ENCODE results near the gene LUC7L3. TPM values are rescaled to one million over a fixed set of nuclear protein-coding genes. Genes with fewer than 3 reads are reported as not detected.
A peak's percentile ranks its signal among the peaks of the same experiment; 100 is the strongest.

Gene LUC7L3
- total RNA-seq, 1 experiment from 2014 or later: 185 TPM

- no TSS peak for BruUV-seq (replicated peaks)
- TF ChIP-seq EZH2 (IDR thresholded peaks at IDR 0.05; ENCODE audit: borderline replicate concordance, low read depth, low read length, poor library complexity, severe bottlenecking): no peak
- TF ChIP-seq CTCF (conservative IDR thresholded peaks at IDR 0.05; ENCODE audit: low read depth, low read length): no peak
- DNase-seq (ENCODE audit: low spot score): no peak
- ChIA-PET CTCF (no interaction called here), POLR2A (ENCODE audit: low non-redundant PET) (no interaction called here)
- Histone ChIP-seq H3K4me3 (ENCODE audit: low read depth, low read length, poor library complexity, severe bottlenecking) (no peak overlapping the region), H3K27ac (ENCODE audit: low read depth, low read length, poor library complexity, severe bottlenecking) (no peak overlapping the region), H3K27me3 (replicated peaks; ENCODE audit: insufficient read depth, low read depth, low read length, poor library complexity) (no peaks in the 10 kb centered on the region), H3K4me1 (ENCODE audit: insufficient read depth, low read length, poor library complexity, severe bottlenecking) (no peaks in the 10 kb centered on the region), H3K36me3 (ENCODE audit: insufficient read depth, low read length, poor library complexity, severe bottlenecking) (no peaks in the 10 kb centered on the region), H3K9me3 (ENCODE audit: low read depth, low read length, poor library complexity, severe bottlenecking) (no peaks in the 10 kb centered on the region)
- intact Hi-C loops (cut with micrococcal nuclease; ENCODE audit: unreplicated experiment): no loop called here
Observed at GRCh38 chr17:50778988-50779387, 59.6 kb downstream of the LUC7L3 start.

GRCh38 chr17:50779747-50780353 lies 60.4 kb downstream of the LUC7L3 start:
- no peak overlapping the region for H3K27ac ChIP-seq (ENCODE audit: low read depth, low read length, poor library complexity, severe bottlenecking)
- H3K4me1 ChIP-seq (ENCODE audit: insufficient read depth, low read length, poor library complexity, severe bottlenecking): no peaks in the 10 kb centered on the region
- H3K36me3 ChIP-seq (ENCODE audit: insufficient read depth, low read length, poor library complexity, severe bottlenecking): no peaks in the 10 kb centered on the region
- H3K27me3 ChIP-seq (replicated peaks; ENCODE audit: insufficient read depth, low read depth, low read length, poor library complexity): no peaks in the 10 kb centered on the region
- DNase-seq (ENCODE audit: low spot score): no peak
- no TSS peak for BruUV-seq (replicated peaks)
- ChIA-PET POLR2A (ENCODE audit: low non-redundant PET) (interaction anchor here (0.9 kb wide), 1 partner anchor 87 kb away, joined by 18 read pairs; no protein-coding TSS in a partner anchor), CTCF (interaction anchor here (0.6 kb wide), 1 partner anchor 62 kb away, joined by 3 read pairs; no protein-coding TSS in a partner anchor)
- no peak overlapping the region for H3K4me3 ChIP-seq (ENCODE audit: low read depth, low read length, poor library complexity, severe bottlenecking)
- no peaks in the 10 kb centered on the region for H3K9me3 ChIP-seq (ENCODE audit: low read depth, low read length, poor library complexity, severe bottlenecking)
- intact Hi-C loops (cut with micrococcal nuclease; ENCODE audit: unreplicated experiment): loop anchor here (10.0 kb wide), 2 partner anchors 235 to 375 kb away; partner anchors contain the start of genes NME1 and SPATA20
- no peak for TF ChIP-seq CTCF (conservative IDR thresholded peaks at IDR 0.05; ENCODE audit: low read depth, low read length)
- no peak for TF ChIP-seq EZH2 (IDR thresholded peaks at IDR 0.05; ENCODE audit: borderline replicate concordance, low read depth, low read length, poor library complexity, severe bottlenecking)

- no peak for TF ChIP-seq EZH2 (IDR thresholded peaks at IDR 0.05; ENCODE audit: borderline replicate concordance, low read depth, low read length, poor library complexity, severe bottlenecking)
- TF ChIP-seq CTCF (conservative IDR thresholded peaks at IDR 0.05; ENCODE audit: low read depth, low read length): no peak
- no peak for DNase-seq (ENCODE audit: low spot score)
- Histone ChIP-seq H3K4me1 (ENCODE audit: insufficient read depth, low read length, poor library complexity, severe bottlenecking) (no peaks in the 10 kb centered on the region), H3K4me3 (ENCODE audit: low read depth, low read length, poor library complexity, severe bottlenecking) (peak overlapping the region; percentile 25), H3K9me3 (ENCODE audit: low read depth, low read length, poor library complexity, severe bottlenecking) (no peaks in the 10 kb centered on the region), H3K27ac (ENCODE audit: low read depth, low read length, poor library complexity, severe bottlenecking) (no peak overlapping the region), H3K36me3 (ENCODE audit: insufficient read depth, low read length, poor library complexity, severe bottlenecking) (no peaks in the 10 kb centered on the region), H3K27me3 (replicated peaks; ENCODE audit: insufficient read depth, low read depth, low read length, poor library complexity) (no peaks in the 10 kb centered on the region)
- BruUV-seq (replicated peaks): no TSS peak
- POLR2A ChIA-PET (ENCODE audit: low non-redundant PET): no interaction called here
- CTCF ChIA-PET: no interaction called here
- intact Hi-C loops (cut with micrococcal nuclease; ENCODE audit: unreplicated experiment): loop anchor here (10.0 kb wide), 2 partner anchors 236 to 374 kb away; partner anchors contain the start of genes NME1 and SPATA20
Observed at GRCh38 chr17:50781167-50781566, 61.8 kb downstream of the LUC7L3 start.
